Limb (tissue), 2 donors: Measurements from ENCODE around the gene APPL2.

Source experiments
- DNase-seq, 2 donors: peaks; one replicate each; pipeline ENCODE4 v3.0.0-alpha.2; 2016; ENCODE audit errors: extremely low spot score in 2 of 2

APPL2 gene

GRCh38 chr12:105235732-105236476 lies at the start of gene APPL2:
TSS of gene APPL2 (minus strand) at chr12:105236174. CDS start at chr12:105236012, 162 bp downstream.
- peak; percentile 91 to 94 for DNase-seq

- DNase-seq, result no peak
Observed at GRCh38 chr12:105285378-105285777, 49.4 kb upstream of the APPL2 start.

- no peak for DNase-seq
Observed at GRCh38 chr12:105281694-105282049, 45.7 kb upstream of the APPL2 start.

GRCh38 chr12:105280966-105281693 lies 45.2 kb upstream of the APPL2 start:
- DNase-seq, result no peak

- DNase-seq, result peak in 1 of 2 donors; percentile 30
Observed at GRCh38 chr12:105279460-105280056, 43.6 kb upstream of the APPL2 start.

- no peak for DNase-seq
Observed at GRCh38 chr12:105278043-105278697, 42.2 kb upstream of the APPL2 start.

- no peak for DNase-seq
Observed at GRCh38 chr12:105275997-105276733, 40.2 kb upstream of the APPL2 start.

- no peak for DNase-seq
Observed at GRCh38 chr12:105274571-105274970, 38.6 kb upstream of the APPL2 start.

- no peak for DNase-seq
Observed at GRCh38 chr12:105273601-105274000, 37.6 kb upstream of the APPL2 start.

GRCh38 chr12:105272814-105273416 lies 36.9 kb upstream of the APPL2 start:
- no peak for DNase-seq

GRCh38 chr12:105272152-105272551 lies 36.2 kb upstream of the APPL2 start:
- no peak for DNase-seq

GRCh38 chr12:105271364-105271763 lies 35.4 kb upstream of the APPL2 start:
- no peak for DNase-seq

- DNase-seq, result no peak
Observed at GRCh38 chr12:105270671-105271255, 34.8 kb upstream of the APPL2 start.

- no peak for DNase-seq
Observed at GRCh38 chr12:105267711-105268110, 31.7 kb upstream of the APPL2 start.

- no peak for DNase-seq
Observed at GRCh38 chr12:105264771-105265170, 28.8 kb upstream of the APPL2 start.

- no peak for DNase-seq
Observed at GRCh38 chr12:105262461-105263184, 26.6 kb upstream of the APPL2 start.

- DNase-seq, result no peak
Observed at GRCh38 chr12:105261010-105261409, 25.0 kb upstream of the APPL2 start.

- DNase-seq, result no peak
Observed at GRCh38 chr12:105259226-105259625, 23.3 kb upstream of the APPL2 start.

- no peak for DNase-seq
Observed at GRCh38 chr12:105257321-105257728, 21.4 kb upstream of the APPL2 start.

- DNase-seq, result no peak
Observed at GRCh38 chr12:105256921-105257320, 20.9 kb upstream of the APPL2 start.
